ENCODE results near the gene OXNAD1.

OXNAD1 gene

GRCh38 chr3:16264708-16265454, at the start of gene OXNAD1, which contains the start of gene DPH3:
TSS of gene OXNAD1 (plus strand) at chr3:16265212. CDS start at chr3:16270953, 5,741 bp downstream.
TSS of gene DPH3 (minus strand) at chr3:16264943. CDS start at chr3:16264876, 67 bp downstream.
- peak; percentile 98 for DNase-seq

DNA sequence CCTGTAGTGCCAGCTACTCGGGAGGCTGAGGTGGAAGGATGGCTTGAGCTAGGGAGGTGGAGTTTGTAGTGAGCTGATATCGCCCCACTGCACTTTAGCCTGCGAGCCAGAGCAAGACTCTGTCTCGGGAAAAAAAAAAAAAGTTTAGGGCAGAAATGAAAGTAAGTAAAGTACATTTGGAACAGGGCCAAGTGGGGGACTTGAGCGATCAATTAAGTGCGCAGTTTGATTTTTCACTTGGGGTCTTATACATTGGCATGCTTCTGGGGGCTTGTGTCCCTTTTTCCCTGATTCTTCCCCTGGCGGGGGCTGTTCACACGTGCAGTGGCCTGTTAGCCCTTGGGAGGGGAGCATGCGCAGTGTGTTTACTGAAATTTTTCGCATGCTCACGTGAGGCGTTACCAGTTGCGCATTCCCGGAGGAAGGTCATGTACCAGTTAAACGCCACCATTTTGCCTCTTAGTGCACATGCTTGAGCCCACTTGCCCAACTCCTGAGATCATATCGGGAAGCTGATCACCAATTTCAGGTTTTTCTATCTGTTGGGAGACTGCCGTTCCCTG, 48.6 kb upstream of the OXNAD1 start:
- DNase-seq: no peak

GRCh38 chr3:16219777-16220176, 45.2 kb upstream of the OXNAD1 start:
- no peak for DNase-seq

GRCh38 chr3:16221990-16222389, 43.0 kb upstream of the OXNAD1 start:
- no peak for DNase-seq

DNA sequence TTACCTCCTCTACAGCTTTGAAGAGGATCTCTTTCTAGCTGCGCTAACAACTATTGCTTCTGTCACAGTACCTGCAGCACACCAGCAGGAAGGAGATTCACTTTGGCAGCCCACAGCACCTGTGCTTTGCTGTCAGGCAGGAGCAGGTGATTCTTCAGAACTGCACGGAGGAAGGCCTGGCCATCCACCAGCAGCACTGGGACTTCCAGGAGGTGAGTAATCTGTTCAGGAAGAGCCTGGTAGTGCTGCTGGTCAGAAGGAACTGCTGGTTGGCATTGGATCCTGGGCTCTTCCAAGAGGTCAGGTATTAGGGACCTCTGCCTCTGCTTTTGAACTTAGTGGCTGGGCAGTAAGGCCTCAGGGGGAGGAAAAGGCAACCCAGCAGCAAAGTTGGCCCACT, 42.5 kb upstream of the OXNAD1 start:
- no peak for DNase-seq

DNA sequence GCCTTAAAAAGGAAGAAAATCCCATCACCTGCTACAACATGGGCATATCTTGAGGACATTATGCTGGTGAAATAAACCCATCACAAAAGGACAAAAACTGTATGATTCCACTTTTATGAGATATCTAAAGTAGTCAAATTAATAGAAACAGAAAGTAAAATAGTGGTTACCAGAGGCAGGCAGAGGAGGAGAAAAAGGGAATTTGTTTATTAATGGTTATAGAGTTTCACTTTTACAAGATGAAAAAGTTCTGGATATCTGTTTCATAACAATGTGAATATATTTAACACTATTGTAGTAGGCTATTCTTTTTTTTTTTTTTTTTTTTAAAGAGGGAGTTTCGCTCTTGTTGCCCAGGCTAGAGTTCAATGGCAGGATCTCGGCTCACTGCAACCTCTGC, 40.7 kb upstream of the OXNAD1 start:
- DNase-seq: no peak

- DNase-seq: no peak
These were observed 37.4 kb upstream of the OXNAD1 start for GRCh38 chr3:16227566-16227965.

DNA sequence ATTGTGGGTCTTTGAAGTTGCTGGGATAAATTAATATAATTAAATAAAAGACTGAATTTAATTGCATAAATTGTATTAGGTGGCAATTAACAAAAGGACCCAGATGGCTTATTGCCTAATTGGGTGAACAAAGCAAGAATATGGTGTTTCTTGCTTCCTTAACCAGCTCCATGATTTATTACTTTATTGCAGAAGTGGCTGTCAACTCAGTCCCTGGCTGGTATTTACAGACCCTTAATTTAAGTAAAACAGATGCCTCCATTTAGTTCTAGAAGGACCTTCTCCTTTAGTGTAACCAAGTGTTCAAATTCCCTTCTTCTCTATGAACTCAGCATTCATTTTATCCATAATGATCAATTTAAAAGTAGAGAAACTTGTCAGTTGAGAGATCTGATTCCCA, 35.3 kb upstream of the OXNAD1 start:
- no peak for DNase-seq

DNA sequence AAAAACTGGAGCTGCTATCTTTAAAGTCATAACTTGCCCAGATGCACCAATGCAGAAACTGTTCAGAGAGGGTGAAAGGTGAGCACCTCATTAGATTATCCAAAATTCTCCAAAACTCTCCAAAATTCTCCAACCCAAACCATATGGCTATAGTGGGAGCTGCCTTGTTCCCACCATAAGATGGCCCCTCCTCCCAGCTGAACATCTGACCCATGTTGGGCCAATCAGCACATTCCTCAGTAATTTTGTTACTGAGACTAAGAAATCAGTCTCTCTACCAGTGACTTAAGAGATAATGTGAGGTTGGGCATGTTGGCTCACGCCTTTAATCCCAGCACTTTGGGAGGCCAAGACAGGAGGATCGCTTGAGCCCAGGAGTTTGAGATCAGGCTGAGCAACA, 33.0 kb upstream of the OXNAD1 start:
- DNase-seq: no peak

DNA sequence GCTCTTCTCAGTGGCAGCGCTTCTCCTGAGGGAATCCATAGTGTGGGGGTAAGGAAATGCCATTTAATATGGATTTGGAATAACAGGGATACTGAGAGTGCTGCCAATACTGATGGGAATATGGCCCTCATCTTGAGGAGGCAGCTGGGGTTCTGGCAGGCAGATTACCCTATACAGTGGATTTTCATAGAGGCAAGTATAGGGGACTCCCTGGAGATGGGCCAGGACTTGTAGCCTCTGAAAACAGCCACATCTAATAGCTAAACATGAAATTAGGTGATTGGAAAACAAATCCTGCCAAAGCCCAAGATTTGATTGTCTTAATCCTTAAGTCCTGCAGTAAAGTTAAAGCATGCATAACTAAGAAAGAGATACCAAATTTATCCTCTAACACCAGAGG, 31.2 kb upstream of the OXNAD1 start:
- DNase-seq: no peak

DNA sequence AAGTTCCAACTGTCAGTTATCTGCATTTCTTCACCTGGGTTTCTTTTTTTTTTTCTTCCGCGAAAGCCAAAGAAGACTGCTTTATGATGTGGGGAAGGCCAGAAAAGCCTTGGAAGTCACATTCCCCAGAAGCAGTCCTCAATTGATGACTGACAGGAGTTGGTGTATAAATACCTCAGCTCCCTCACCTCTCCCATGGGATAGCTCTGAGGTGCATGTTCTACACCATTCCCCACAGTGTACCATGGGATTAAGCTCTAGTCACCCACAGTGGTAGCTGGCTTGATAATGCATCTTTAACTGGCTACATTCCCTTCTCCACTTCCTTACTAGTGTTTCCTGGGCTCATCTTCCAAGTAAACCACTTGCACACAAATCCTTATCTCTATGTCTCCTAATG, 30.7 kb upstream of the OXNAD1 start:
- DNase-seq: no peak

GRCh38 chr3:16236030-16236639, 28.9 kb upstream of the OXNAD1 start:
- no peak for DNase-seq

DNA sequence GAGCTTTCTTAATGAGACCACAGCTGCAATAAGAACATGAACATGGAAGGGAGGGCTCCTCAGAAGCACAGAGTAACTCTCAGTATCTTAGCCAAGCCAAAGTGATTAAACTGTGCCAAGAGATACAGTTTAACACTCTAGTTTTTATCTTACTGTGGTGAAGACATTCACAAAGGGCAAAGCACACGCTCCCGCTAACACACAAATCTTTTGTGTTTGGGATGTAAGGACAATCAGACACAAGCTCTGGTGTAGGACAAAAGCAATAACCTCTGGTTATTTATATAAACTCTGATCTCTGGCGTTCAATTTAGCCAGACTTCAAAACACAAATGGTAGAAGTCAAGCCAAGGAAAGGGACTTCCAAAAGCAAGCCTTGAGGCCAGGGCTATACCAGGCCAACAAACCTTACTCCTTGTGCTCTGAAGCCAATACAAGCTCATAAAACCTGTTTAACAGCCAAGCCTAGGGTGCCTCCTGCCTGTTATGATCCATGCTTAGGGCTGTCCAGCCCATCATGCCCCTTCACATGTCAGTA, 28.1 kb upstream of the OXNAD1 start:
- no peak for DNase-seq

DNA sequence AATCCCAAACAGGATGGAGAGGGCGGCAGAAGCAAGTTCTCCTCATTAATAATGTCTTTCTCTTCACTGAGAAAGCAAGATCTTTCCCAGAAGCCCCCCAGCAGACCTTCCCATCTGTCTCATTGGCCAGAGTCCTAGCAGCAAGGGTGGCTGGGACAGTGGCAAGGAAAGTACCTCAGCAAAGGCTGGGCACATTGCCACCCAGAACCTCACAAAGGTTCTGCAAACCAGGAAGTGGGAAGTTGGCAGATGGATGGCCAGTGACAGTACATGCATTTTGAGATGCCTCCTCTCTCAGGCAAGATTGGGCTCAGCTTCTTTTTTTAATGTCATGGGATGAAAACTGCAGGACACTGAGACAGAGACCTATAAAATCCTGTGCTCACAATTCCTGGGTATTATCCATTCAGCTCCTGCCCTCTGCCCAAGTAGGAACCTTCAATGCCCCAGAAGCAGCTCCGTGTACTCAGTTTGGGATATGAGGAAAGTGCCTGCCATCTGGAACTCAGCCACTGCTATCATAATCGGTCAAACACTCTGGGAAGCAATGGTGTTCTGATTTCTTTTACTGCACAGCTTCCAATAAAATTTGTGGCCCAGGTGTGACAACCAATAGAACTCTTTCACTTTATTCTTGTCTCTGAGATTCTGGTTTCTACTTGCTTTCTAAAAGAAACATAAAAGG, 25.8 kb upstream of the OXNAD1 start:
- no peak for DNase-seq

DNA sequence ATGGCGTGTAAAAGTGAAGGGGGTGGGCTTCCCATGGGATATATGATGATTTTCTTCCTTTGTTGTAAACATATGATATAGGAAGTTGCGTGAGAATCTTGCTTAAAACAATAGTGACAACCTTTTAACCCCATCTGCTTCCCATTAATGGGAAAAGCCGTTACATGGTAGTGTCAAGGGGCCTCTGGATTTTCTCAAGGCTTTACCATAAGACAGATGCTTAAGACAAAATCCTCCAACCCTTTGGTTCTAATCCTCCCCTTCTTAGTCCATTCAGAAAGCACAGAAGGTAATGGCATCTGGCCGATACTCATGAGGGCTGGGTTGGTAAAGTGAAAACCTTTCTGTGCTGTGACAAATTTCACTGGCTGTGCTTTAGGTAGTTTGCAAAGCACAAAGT, 25.2 kb upstream of the OXNAD1 start:
- DNase-seq: no peak

- no peak for DNase-seq
These were observed 24.6 kb upstream of the OXNAD1 start for GRCh38 chr3:16240229-16241023.

GRCh38 chr3:16241225-16241624, 23.8 kb upstream of the OXNAD1 start:
- no peak for DNase-seq

GRCh38 chr3:16242177-16242576, 22.8 kb upstream of the OXNAD1 start:
- no peak for DNase-seq

DNA sequence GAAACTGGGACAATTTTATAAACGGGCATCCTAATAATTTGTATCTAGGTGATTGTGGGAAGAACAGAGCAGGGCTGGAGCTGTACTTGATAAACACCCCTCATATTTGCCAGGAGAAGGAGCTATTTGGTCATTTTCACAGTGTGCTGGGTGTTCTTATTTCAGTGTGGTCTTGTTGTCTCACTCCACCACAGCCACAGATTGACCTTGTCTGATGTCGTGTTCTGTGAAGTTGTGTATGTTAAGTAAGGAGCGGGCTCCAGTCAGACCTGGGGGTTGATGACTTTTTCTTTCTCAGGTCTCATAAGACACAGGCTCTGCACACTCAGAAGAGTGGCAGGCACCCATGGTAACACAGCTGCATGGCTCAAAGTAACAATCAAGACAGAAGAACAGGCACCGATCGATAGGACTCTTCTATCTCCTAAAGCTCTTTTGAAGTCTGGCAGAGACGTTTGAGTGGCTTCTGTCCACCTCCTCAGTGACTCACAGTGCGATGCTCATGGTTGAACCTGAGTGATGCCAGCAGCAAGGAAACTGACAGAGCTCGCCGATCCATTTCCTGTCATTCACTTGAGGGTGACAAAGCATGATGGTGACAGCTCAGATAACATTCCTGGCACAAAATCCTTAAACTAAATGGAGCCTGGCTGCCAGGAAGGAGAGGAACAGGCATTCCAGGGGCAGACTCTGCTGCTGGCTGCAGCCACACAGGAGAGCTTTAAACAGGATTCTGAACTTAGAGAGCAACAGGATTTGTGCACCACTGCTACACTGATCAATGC, 21.1 kb upstream of the OXNAD1 start:
- no peak for DNase-seq

DNA sequence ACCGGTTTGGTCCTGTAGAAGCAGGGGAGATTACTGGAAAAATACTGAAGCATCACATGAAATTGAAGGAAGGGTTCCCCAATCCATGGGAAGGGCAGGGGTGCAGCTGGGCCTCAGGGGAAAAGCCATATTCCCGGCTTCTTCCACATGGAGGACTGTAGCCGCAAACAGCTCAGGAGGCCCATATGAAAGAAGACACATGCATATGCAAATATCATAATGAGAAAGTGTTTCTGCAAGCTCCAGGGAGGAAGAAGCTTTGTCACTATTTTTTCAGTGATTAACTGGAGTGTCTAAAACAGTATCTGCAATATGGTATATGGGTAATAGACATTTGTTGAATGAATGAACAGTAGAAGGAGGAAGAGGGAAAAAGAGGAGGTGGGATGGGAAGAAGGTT, 19.4 kb upstream of the OXNAD1 start:
- DNase-seq: no peak

DNA sequence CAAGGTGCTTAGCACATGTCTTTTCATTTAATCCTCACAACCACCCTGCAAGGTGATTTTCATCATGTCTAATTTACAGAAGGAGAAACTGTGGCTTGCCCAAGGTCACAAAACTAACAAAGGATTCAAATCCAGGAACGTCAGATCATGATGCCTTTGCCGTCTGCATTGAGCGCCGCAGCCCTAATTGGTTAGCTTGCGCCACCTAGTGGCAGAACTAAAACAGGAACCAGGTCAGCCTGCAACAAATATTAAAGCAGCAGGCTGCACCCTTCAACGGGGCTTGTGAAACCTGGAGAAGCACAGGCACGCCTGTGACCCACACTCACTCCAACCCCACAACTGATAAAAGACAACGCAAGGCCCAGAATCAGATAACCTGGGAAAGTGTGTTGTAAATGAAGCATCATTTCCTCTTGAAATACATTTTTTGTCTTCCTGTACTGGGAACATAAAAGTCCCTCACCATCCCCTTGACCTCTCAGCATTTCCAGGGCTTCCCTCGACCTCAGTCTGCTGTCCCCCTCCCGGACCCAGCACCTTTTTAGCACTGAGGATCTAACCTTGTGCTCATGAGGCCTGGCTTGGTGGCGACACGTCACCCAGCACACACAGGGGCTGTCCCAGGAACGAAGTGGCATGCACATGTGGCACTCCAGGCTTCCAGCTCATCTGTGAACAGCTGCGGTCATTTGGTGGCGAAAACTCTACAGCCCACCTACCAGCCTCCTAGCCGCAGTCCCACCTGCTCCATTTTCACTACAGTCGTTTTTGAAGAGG, 17.5 kb upstream of the OXNAD1 start:
- DNase-seq: peak; percentile 65 to 67
